ENCODE data around the gene MAN2B1.

GRCh38 chr19:12660980-12661379, 5.6 kb downstream of the MAN2B1 start:
- TF ChIP-seq CTCF (IDR thresholded peaks at IDR 0.05; ENCODE audit: low read depth, low read length, poor library complexity, severe bottlenecking) (no peak), EZH2phosphoT487 (IDR thresholded peaks at IDR 0.05; ENCODE audit: borderline replicate concordance, low read length) (no peak)

Data from DOHH2 (cell line).